BJ (cell line): Measurements from ENCODE around the gene ZNF8. TPM values are rescaled to one million over a fixed set of nuclear protein-coding genes. Genes with fewer than 3 reads are reported as not detected.
A peak's percentile ranks its signal among the peaks of the same experiment; 100 is the strongest.

Source experiments
- CTCF ChIA-PET: fragments of 350-600 bp; formaldehyde crosslinking; extraction: SDS; loops from one replicate; lab custom pipeline; 2021; ENCODE audit warnings: antibody characterized with exemption, inconsistent platforms; lab: Yijun Ruan, JAX
- POLR2A ChIA-PET: fragments of 300-600 bp; sonication (Branson Sonifier 250); formaldehyde crosslinking; extraction: SDS; loops from one replicate; lab custom pipeline; 2021; ENCODE audit warnings: antibody characterized with exemption; lab: Charles Lee
- DNase-seq: peaks from one replicate; pipeline ENCODE4 v3.0.0-alpha.2; 2011; ENCODE audit warnings: low read depth
- H3K27me3 ChIP-seq: 2 replicates; pipeline ENCODE4 v1.6.0; 2011; ENCODE audit warnings: low read length; ENCODE audit not compliant: control insufficient read depth, insufficient read depth
- H3K36me3 ChIP-seq: 2 replicates; pipeline ENCODE4 v1.5.1; 2011; ENCODE audit warnings: low read length; ENCODE audit not compliant: control insufficient read depth, insufficient read depth
- H3K4me3 ChIP-seq: 2 replicates; pipeline ENCODE4 v1.5.1; 2011; ENCODE audit warnings: low read depth, mild to moderate bottlenecking, control low read depth, low read length
- CTCF ChIP-seq: IDR thresholded peaks from 2 replicates; pipeline ENCODE4 v1.5.1; 2011; ENCODE audit warnings: low read depth, mild to moderate bottlenecking, control low read depth, inconsistent platforms, low read length, moderate library complexity; ENCODE audit not compliant: insufficient read depth
- polyA minus RNA-seq: library from RNA; depleted of rRNA, polyadenylated mRNA; stranded (reverse); fragments of >200 nt; gene quantifications from 2 replicates; pipeline ENCODE4 v1.2.3, GENCODE V29; 2011; rRNA and poly(A)+ RNA removed
- polyA plus RNA-seq: library from polyadenylated mRNA; depleted of rRNA; stranded (reverse); fragments of >200 nt; gene quantifications from 2 replicates; pipeline ENCODE4 v1.2.3, GENCODE V29; 2011; rRNA removed

Gene ZNF8
- polyA plus RNA-seq: 2.1 and 2.5 TPM in 2 replicates
- 7.6 and 7.7 TPM in 2 replicates for polyA minus RNA-seq

- ChIA-PET CTCF (no interaction called here), POLR2A (interaction anchor here (0.6 kb wide), 2 partner anchors 21 to 265 kb away, joined by 3 to 4 read pairs; no protein-coding TSS in a partner anchor)
- H3K27me3 ChIP-seq: no peaks in the 10 kb centered on the region
- DNase-seq: peak; percentile 87
- peak within 1 kb of the TSS; percentile 84 for H3K4me3 ChIP-seq
- H3K36me3 ChIP-seq: no peaks in the 10 kb centered on the region
- no peak for TF ChIP-seq CTCF
Measured at GRCh38 chr19:58278541-58279041, at the start of gene ZNF8. ZNF8 (plus strand) TSS chr19:58278955; CDS start chr19:58279082, 127 bp downstream.

- peak; percentile 39; the same call in 1 of the 2 replicates for TF ChIP-seq CTCF
- Histone ChIP-seq H3K4me3 (peak overlapping the region; percentile 70), H3K36me3 (peaks cover 17% of the 10 kb centered on the region), H3K27me3 (no peaks in the 10 kb centered on the region)
- no peak for DNase-seq
- POLR2A ChIA-PET: no interaction called here
- CTCF ChIA-PET: interaction anchor here (0.7 to 1.2 kb wide), 3 partner anchors 19 to 173 kb away, joined by 3 read pairs; no protein-coding TSS in a partner anchor
Measured at GRCh38 chr19:58229255-58229639, 49.5 kb upstream of the ZNF8 start.

GRCh38 chr19:58237324-58237723 is 41.4 kb upstream of the ZNF8 start:
- CTCF ChIA-PET: interaction anchor here (0.5 kb wide), 1 partner anchor 1087 kb away, joined by 3 read pairs; no protein-coding TSS in a partner anchor
- Histone ChIP-seq H3K4me3 (no peak overlapping the region), H3K36me3 (peaks cover 23% of the 10 kb centered on the region), H3K27me3 (no peaks in the 10 kb centered on the region)
- TF ChIP-seq CTCF: no peak
- no peak for DNase-seq
- POLR2A ChIA-PET: no interaction called here

- Histone ChIP-seq H3K27me3 (no peaks in the 10 kb centered on the region), H3K4me3 (no peak overlapping the region), H3K36me3 (peaks cover 38% of the 10 kb centered on the region)
- no peak for DNase-seq
- no peak for TF ChIP-seq CTCF
- ChIA-PET POLR2A (no interaction called here), CTCF (no interaction called here)
Measured at GRCh38 chr19:58243351-58243750, 35.4 kb upstream of the ZNF8 start.

- Histone ChIP-seq H3K27me3 (no peaks in the 10 kb centered on the region), H3K36me3 (peaks cover 28% of the 10 kb centered on the region), H3K4me3 (no peak overlapping the region)
- ChIA-PET POLR2A (no interaction called here), CTCF (no interaction called here)
- TF ChIP-seq CTCF: no peak
- no peak for DNase-seq
Measured at GRCh38 chr19:58248886-58249285, 29.9 kb upstream of the ZNF8 start.
